ENCODE measurements around the gene SLFN12L. TPM values are rescaled to one million over a fixed set of nuclear protein-coding genes. Genes with fewer than 3 reads are reported as not detected.
A peak's percentile ranks its signal among the peaks of the same experiment; 100 is the strongest.

SLFN12L gene
- total RNA-seq, 1 donor from 2014 or later, result under 0.01 TPM

Small RNA genes lying within 50 kb of the gene (small RNA-seq; reads per million reads assigned to genes)
- gene AC015911.1 (ENCODE audit: low replicate concordance) (not detected), gene SNORD7 (ENCODE audit: low replicate concordance) (31.4 reads per million, percentile 95 among the genes with 10 or more reads in this experiment)

Other genes starting within 250 kb of the SLFN12L start
- 3.7 TPM for gene SLFN11, start 164.1 kb downstream of the SLFN12L start, total RNA-seq
- gene SLFN12, start 105.2 kb downstream of the SLFN12L start, total RNA-seq, result 1.5 TPM
- gene SLFN13, start 88.9 kb downstream of the SLFN12L start, total RNA-seq, result 0.25 TPM
- gene SLFN14, start 23.1 kb upstream of the SLFN12L start, total RNA-seq, result 0.25 TPM
- 4.4 TPM for gene PEX12, start 40.9 kb upstream of the SLFN12L start, total RNA-seq
- gene AP2B1, start 49.6 kb upstream of the SLFN12L start, total RNA-seq, result 216 TPM
- 5.4 TPM for gene RASL10B, start 194.0 kb upstream of the SLFN12L start, total RNA-seq
- 0.25 TPM for gene GAS2L2, start 215.6 kb upstream of the SLFN12L start, total RNA-seq
- gene C17orf50, start 223.2 kb upstream of the SLFN12L start, total RNA-seq, result not detected